ENCODE measurements around the gene ZC3H18.

Gene ZC3H18

GRCh38 chr16:88531931-88532433, 38.2 kb upstream of the ZC3H18 start:
- peak in 2 of 10 donors; percentile 68 to 87 for DNase-seq
- intact Hi-C loops (cut with DNase I) = loop anchor here (5.0 kb wide), 1 partner anchor 40 kb away; the partner anchor contains the start of gene ZC3H18

- peak in 2 of 10 donors; percentile 71 to 82 for DNase-seq
- intact Hi-C loops (cut with DNase I) = loop anchor here (5.0 kb wide), 1 partner anchor 40 kb away; the partner anchor contains the start of gene ZC3H18
Measured at GRCh38 chr16:88532434-88533241, 37.6 kb upstream of the ZC3H18 start.

- DNase-seq = peak in 7 of 10 donors; percentile 49 to 95 (median 62)
- intact Hi-C loops (cut with DNase I) = loop anchor here (5.0 kb wide), 1 partner anchor 39 kb away; the partner anchor contains the start of gene ZC3H18
Measured at GRCh38 chr16:88533381-88533917, 36.8 kb upstream of the ZC3H18 start.

- intact Hi-C loops (cut with DNase I) = loop anchor here (5.0 kb wide), 1 partner anchor 38 kb away; the partner anchor contains the start of gene ZC3H18
- peak in 9 of 10 donors; percentile 58 to 96 (median 64) for DNase-seq
Measured at GRCh38 chr16:88533932-88534637, 36.1 kb upstream of the ZC3H18 start.

GRCh38 chr16:88534638-88535190, 35.5 kb upstream of the ZC3H18 start:
- DNase-seq = peak in 3 of 10 donors; percentile 59 to 89 (median 86)

GRCh38 chr16:88535191-88535856, 34.9 kb upstream of the ZC3H18 start:
- intact Hi-C loops (cut with DNase I) = no loop called here
- peak in 2 of 10 donors; percentile 49 to 80 for DNase-seq

More at GRCh38 chr16:88534638-88535190, 35.5 kb upstream of the ZC3H18 start:
- intact Hi-C loops (cut with DNase I) = loop anchor here (5.0 kb wide), 1 partner anchor 38 kb away; the partner anchor contains the start of gene ZC3H18

GRCh38 chr16:88535857-88536222, 34.4 kb upstream of the ZC3H18 start:
- intact Hi-C loops (cut with DNase I) = no loop called here
- DNase-seq = no peak

GRCh38 chr16:88536510-88536909, 33.7 kb upstream of the ZC3H18 start:
- DNase-seq = peak in 1 of 10 donors; percentile 19
- intact Hi-C loops (cut with DNase I) = no loop called here

GRCh38 chr16:88536971-88537751, 33.0 kb upstream of the ZC3H18 start:
- DNase-seq = peak in 2 of 10 donors; percentile 73 to 83
- intact Hi-C loops (cut with DNase I) = no loop called here

GRCh38 chr16:88537859-88538258, 32.3 kb upstream of the ZC3H18 start:
- intact Hi-C loops (cut with DNase I) = no loop called here
- peak in 2 of 10 donors; percentile 35 to 60 for DNase-seq

- intact Hi-C loops (cut with DNase I) = no loop called here
- DNase-seq = peak in 2 of 10 donors; percentile 26 to 72
Measured at GRCh38 chr16:88538366-88539060, 31.7 kb upstream of the ZC3H18 start.

- DNase-seq = peak in 2 of 10 donors; percentile 51 to 67
- intact Hi-C loops (cut with DNase I) = no loop called here
Measured at GRCh38 chr16:88539261-88539651, 30.9 kb upstream of the ZC3H18 start.

- intact Hi-C loops (cut with DNase I) = no loop called here
- peak in 2 of 10 donors; percentile 44 to 57 for DNase-seq
Measured at GRCh38 chr16:88539652-88540345, 30.4 kb upstream of the ZC3H18 start.

GRCh38 chr16:88540346-88540977, 29.7 kb upstream of the ZC3H18 start:
- intact Hi-C loops (cut with DNase I) = no loop called here

GRCh38 chr16:88541831-88542616, 28.2 kb upstream of the ZC3H18 start:
- DNase-seq = peak in 2 of 10 donors; percentile 43 to 45

More at GRCh38 chr16:88540346-88540977, 29.7 kb upstream of the ZC3H18 start:
- peak in 2 of 10 donors; percentile 42 to 73 for DNase-seq

GRCh38 chr16:88543230-88543813, 26.9 kb upstream of the ZC3H18 start:
- intact Hi-C loops (cut with DNase I) = no loop called here
- DNase-seq = no peak

More at GRCh38 chr16:88541831-88542616, 28.2 kb upstream of the ZC3H18 start:
- intact Hi-C loops (cut with DNase I) = no loop called here
